ENCODE results near the gene ARHGAP15.

Gene ARHGAP15

DNA sequence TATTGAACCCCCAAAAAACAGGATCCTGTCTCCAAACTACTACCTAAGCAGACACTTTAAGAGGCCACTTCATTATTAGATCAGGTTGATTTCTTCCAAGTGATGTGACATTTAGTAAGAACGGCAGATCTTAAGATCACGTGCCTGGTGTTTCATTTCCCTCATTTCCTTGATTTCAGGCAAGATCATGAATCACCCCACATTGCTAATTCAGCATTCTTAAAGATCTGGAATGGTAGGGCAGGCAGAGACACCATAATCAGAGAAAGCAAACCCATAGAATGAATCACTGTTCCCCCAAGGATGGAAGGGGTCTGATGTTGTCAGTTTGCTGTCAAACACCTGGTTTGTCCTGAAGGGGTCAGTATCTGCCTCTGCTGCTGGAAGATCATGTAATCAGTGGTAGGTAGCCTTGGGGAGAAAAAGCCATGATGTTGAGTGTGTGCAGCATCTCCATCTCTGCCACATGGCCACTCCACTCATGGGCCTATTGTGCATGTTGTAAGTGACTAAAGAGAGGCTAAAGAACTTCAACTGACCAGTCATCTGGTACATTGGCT lies 133.9 kb downstream of the ARHGAP15 start:
- no peak for DNase-seq

DNA sequence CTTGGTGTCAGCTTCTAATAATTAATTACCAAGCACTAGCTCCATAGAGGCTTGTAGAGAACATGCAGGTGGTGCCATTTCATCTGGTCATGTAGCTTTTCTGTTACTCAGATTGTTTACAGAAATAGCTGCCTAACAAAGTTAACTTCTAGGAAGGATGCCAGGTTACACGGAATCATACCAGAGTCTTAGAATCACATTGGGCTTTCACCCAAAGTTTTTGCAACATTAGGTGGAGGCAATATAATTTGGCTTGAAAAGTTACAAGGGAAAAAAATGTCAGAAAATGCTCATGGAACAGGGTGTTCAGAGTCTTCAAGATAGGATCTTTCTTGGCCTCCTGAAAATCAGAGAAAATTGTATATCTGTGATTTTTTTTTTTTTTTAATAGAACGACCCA lies 135.6 kb downstream of the ARHGAP15 start:
- no peak for DNase-seq

DNA sequence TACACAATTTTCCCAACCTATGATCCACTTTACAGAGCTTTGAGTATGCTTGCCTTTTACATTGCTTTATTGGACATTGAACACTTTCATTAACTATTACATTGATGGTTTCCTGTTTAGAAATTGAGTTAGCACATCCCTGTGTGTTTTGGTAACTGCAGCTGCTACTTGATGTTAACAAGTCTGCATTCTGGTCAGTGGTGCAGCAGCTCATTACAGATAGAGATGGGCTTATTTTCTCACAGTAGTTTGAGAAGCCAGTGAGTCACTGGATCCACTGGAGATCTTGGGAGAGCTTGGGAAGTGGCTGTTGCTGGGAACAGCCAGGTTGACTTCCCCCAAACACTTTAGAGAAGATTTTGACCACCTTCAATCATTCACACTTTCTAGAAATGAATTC lies 150.5 kb downstream of the ARHGAP15 start:
- DNase-seq, result no peak

GRCh38 chr2:143280097-143280757 lies 151.0 kb downstream of the ARHGAP15 start:
- DNase-seq, result no peak

DNA sequence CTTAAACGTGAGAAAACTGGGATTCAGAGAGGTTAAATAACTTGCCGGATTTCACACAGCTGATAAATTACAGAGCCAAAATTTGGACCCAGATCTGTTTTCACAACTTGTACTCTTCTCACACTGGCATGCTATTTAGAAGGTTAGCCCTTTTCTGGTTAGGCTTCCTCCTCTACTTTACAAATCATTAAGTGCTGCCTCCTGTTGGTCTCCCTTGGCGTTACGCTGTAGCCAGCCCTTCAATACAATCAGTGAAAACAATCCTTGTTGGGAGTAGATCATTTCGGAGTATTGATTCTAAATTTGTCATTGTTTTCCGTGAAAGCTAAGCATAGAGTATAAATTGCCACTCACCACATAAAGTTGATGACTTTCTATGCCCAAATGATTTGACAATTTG lies 153.5 kb downstream of the ARHGAP15 start:
- DNase-seq, result no peak

GRCh38 chr2:143284087-143284675 lies 155.0 kb downstream of the ARHGAP15 start:
- no peak for DNase-seq

- no peak for DNase-seq
Measured at GRCh38 chr2:143289025-143289424, 159.8 kb downstream of the ARHGAP15 start.

DNA sequence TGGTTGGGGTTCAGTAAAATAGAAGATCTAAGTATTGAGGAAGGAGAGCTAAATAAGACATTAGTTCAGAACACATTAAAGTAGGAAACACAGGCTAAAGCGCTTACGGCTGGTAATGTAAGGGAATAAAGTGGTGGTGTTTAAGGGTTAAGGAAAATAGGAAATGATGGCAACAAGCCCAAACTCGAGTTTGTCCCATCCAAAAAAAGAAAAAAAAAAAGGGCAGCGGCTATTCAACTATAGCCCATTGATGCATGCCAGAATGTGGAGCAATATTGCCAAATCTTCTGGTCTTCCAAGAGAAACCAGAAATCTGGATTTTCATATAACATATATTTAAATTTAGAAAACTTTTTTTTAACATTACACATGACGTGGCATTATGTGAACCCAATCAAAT lies 161.0 kb downstream of the ARHGAP15 start:
- no peak for DNase-seq

DNA sequence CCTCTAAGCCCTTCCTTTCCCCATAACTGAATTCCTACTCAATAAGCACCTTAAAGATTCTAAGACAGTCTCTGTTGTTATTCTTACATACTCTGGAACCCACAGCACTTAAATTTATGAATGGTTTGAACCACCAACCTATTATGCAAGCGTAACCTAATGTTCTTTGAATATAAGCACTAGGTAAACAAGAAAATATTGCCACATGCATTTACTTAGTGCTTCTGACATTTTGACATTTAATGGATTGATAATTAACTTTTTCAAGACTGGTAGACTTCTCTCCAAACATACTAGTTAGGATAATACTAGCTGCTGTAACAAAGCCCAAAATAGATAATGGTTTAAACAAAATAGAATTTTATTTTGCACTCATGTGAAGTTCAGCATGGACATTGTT lies 164.8 kb downstream of the ARHGAP15 start:
- DNase-seq, result no peak

- DNase-seq, result no peak
Measured at GRCh38 chr2:143296089-143296488, 166.9 kb downstream of the ARHGAP15 start.

- no peak for DNase-seq
Measured at GRCh38 chr2:143297182-143297581, 168.0 kb downstream of the ARHGAP15 start.

DNA sequence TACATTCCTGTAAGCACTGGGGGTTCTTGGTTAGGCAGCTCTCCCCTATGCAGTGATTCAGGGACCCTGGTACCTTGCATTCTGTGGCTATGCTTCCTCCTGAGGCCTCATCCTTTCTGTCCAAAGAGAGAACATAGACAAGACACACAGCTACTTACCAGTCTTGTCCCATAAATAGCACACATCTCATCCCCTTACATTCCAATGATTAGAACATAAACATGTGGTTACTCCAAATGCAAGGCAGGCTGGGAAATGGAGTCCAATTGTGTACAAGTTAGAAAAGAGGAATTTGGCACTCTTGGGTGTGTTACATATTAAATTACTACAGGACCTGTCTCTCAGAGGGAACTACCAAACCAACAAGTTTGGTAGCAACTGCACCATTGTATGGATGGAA lies 171.3 kb downstream of the ARHGAP15 start:
- no peak for DNase-seq

DNA sequence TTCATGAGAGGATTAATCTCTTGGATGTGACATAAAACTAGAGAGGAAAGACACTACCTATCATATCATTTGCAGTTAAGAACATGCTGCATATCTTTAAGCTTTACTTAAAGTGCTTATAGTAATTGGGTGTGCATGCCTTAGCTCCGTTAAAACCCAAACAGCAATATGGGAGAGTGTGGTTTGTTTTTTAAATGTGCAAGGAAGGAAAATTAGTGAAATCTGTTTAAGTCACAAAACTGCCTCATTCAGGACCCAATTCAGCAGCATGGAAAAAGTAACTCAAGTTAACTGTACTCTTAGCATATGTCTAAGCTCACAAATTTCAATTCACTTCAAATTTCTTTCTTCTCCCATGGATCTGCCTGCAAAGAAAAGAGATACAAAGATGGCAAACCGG lies 182.2 kb downstream of the ARHGAP15 start:
- DNase-seq, result no peak

- no peak for DNase-seq
Measured at GRCh38 chr2:143312441-143312840, 183.2 kb downstream of the ARHGAP15 start.

- no peak for DNase-seq
Measured at GRCh38 chr2:143313861-143314260, 184.6 kb downstream of the ARHGAP15 start.

DNA sequence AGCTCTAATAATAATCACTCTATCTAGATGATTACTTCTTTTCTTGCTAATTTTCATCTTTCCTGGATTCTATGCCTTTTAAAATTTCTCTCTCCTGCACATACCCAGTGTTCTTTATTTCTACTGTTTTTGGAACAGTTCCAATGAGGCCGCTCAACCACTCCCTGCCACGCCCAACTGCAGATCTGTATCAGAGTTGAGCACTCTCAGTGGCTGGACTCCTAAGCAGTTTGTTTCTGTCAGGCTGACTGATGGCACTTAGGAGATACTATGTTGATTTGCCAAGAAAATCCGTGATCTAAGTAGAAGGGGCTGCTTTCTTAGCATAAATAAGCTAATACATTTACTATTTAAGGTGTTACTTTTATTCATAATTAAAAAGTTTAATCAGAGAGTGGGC lies 192.8 kb downstream of the ARHGAP15 start:
- no peak for DNase-seq

- no peak for DNase-seq
Measured at GRCh38 chr2:143329288-143329687, 200.1 kb downstream of the ARHGAP15 start.

DNA sequence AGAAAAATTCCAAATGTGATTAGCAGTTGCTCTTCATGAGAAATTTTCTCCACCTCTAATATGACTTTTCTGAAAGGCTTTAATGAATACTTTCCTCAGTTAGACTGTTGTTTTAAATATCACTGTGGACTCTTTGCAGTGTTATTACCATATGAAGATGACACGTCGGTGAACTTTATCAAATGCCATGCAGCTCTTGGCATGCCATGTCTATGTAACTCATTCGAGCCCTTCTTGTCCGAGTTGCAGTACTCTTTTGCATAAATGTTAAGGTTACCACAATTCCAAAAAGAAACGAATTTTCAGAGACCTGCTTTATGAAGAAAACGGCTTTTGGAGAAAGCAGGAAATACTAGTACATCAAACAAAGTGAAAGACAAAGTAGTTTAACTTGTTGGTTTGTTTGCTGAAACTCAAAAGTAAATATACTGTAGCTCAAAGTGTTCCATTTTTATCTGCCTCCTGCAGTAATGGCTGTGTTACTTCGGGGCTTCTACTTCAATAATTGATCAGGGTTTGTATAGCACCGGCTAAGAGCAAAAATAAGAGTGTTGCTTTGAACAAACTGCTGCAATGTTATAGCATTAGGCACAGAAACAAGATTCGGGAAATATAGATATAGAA lies 204.1 kb downstream of the ARHGAP15 start:
- DNase-seq, result no peak

DNA sequence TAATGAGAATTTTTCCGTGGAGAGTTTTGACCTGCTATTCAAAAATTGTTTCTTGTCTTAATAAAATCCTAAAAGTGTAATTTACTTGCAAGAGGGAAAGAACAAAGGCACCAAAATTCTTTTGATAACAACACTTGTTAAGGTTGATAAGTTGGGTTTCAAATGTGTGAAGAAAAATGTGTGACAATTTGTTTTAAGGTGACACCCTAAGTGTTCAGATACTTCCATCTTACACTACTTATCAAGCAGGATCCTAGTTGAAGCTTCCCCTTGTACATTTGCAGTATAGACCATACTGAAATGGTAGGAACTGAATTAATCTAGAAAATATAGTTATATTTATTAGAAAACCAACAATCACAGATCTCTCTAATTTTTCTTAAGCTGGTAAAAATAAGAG lies 204.6 kb downstream of the ARHGAP15 start:
- DNase-seq, result no peak

GRCh38 chr2:143334837-143335236 lies 205.6 kb downstream of the ARHGAP15 start:
- DNase-seq, result no peak

DNA sequence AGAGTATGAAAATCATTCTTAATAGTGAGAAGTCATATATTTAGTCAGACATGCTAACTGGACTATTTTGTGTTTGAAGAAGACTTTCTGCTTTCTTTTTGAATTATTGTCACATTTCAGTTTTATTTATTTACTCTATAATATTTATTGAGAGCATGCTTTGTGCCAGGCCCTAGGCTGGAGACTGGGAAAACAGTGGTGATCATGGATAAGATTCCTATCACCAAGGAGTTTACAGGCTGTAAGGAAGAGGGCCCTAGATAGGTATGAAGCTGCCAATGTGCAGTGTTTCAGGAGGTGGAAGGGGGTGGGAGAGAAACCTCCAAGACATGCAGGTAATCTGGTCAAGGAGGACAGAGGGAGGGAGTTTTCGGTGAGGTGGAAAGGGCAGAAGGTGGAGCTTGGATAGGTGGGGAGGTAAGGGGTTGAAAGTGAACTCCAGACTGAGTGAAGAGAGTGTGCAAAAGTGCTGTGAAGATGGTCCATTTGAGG lies 207.5 kb downstream of the ARHGAP15 start:
- DNase-seq, result no peak

GRCh38 chr2:143341478-143341877 lies 212.3 kb downstream of the ARHGAP15 start:
- DNase-seq, result no peak

DNA sequence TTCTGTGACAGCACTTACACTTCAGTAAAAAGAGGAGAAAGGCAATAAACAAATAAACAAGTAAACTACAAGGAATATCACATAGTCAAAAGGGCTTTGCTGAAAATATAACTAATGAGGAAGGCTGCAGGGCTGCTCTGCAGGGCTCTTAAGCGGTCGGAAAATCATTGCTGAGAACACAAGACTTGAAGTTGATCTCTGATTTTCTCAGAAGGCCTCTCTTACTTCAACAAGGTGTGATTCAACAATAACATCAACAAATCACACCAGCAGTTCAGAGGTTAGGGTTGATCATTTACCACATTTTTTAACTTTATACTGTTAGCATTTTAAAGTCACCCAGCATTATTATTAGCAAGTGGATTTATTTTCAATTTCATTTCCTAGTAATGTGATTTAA lies 215.6 kb downstream of the ARHGAP15 start:
- no peak for DNase-seq

Measured in right kidney (tissue), 1 donor.